GM12874 (cell line): ENCODE data around the gene PPP2R2D.

Experiments used
- TF ChIP-seq, protein P1 (sequence below): IDR thresholded peaks from 2 replicates; pipeline ENCODE4 v1.5.1; 2011; ENCODE audit warnings: low read depth, mild to moderate bottlenecking, control low read depth, low read length, moderate library complexity; ENCODE audit not compliant: insufficient read depth

The PPP2R2D gene

DNA sequence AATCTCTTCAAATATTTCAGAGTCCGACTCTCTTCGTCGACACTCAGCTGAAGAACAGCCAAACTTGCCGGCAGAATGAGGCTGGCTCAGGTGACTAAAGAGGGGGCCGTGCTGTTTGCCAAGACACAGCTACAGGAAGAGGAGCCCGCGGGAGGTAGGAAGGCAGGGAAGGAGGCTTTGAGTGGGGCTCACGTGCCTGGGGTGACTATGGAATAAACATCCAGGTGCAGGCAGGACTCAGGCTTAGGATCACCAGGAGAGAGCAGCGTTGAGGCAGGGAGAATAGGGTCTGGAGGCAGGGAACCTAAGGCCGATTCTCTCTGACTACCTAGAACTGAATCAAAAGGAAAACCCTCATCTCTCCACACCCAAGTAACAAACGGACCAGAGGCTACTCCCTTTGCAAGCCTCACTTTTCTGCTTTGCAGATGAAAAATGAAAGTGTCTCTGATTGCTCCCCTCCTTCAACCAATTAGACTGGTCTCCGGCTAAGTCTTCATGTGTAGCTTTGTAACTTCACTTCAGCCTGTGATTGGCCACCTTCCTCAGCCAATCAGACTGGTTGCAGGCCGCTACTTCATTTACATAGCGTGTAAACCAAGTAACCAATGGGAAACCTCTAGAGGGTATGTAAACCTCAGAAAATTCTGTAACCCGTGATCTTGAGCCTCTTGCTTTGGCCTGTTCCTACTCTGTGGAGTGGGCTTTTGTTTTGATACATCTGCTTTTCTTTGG is 100.6 kb downstream of the PPP2R2D start:
- TF ChIP-seq, protein P1, sequence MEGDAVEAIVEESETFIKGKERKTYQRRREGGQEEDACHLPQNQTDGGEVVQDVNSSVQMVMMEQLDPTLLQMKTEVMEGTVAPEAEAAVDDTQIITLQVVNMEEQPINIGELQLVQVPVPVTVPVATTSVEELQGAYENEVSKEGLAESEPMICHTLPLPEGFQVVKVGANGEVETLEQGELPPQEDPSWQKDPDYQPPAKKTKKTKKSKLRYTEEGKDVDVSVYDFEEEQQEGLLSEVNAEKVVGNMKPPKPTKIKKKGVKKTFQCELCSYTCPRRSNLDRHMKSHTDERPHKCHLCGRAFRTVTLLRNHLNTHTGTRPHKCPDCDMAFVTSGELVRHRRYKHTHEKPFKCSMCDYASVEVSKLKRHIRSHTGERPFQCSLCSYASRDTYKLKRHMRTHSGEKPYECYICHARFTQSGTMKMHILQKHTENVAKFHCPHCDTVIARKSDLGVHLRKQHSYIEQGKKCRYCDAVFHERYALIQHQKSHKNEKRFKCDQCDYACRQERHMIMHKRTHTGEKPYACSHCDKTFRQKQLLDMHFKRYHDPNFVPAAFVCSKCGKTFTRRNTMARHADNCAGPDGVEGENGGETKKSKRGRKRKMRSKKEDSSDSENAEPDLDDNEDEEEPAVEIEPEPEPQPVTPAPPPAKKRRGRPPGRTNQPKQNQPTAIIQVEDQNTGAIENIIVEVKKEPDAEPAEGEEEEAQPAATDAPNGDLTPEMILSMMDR = no peak

DNA sequence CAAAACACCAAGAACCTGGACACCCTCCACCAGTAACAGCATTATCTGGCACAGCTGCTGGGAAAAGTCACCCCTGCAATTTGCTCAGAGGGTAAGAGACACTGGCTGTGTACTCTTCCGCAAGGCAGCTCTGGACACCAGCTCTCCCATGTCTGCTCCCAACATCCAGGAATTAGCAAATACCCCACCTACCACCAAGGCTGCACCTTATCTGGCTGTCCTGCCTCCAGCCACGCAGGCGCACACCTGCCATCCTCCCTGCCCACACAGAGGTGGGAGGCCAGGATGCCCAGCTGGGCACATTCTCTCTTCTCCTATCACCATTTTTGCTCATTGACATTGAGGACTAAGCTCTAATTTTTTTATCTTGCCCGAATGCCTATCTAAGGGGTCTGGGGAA is 101.2 kb downstream of the PPP2R2D start:
- TF ChIP-seq, protein P1 = no peak

DNA sequence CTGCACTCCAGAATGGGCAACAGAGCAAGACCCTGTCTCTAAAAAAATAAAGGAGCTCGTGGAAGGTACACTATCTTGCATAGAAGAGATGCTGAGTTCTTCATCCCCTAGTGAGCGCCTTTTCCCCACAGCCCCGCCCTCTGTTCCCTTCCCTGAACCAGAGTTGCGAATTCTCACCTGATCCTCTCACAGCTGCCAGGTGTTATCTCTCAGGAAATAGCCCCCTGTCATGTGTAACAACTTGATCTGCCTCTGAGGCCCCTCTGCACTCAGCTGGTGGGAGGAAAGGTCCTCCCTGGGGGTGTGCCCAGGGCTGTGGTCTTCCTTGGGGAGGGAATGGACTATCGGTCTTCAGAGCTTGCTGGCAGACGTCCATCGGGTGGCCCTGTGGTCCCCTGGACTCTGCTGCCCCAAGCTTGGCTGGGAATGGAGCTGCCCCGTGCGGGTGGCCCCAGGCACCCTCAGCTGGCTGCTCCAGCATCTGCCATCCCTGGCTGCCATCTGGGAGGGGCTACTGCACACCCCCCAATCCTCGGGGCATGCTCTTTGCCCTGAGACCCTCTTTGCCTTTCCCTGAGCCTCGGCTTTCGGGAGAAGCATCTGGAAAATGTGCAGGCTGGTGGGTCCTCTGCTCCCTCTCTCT is 102.6 kb downstream of the PPP2R2D start:
- TF ChIP-seq, protein P1 = no peak

DNA sequence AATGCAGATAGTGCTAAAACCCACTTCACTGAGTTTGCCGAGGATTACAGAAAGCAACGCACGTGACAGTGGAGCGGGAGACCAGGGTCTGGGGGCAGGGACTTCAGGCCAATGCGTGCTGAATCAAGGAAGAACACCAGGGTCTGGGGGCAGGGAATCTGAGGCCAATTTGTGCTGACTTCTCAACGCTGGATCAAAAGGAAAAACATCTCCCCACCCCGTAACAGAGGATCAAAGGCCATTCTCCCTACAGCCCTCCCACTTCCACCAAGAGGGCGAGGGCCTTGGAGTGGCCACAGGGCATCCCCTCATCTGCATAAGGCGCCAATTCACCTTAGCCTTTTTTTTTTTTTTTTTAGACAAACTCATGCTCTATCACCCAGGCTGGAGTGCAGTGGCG is 103.2 kb downstream of the PPP2R2D start:
- TF ChIP-seq, protein P1 = no peak

DNA sequence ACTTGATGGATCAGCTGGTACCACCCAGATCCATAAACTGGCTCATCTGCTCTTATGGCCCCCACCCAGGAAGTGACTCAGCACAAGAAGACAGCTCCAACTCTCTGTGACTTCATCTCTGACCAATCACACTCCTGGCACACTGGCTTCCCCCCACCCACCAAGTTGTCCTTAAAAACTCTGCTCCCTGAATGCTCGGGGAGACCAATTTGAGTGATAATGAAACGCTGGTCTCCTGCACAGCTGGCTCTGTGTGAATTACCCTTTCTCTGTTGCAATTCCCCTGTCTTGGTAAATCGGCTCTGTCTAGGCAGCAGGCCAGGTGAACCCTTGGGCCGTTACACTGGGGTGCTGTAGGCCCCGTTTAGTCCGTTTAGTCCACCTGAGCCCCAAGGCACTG is 104.3 kb downstream of the PPP2R2D start:
- TF ChIP-seq, protein P1 = no peak

DNA sequence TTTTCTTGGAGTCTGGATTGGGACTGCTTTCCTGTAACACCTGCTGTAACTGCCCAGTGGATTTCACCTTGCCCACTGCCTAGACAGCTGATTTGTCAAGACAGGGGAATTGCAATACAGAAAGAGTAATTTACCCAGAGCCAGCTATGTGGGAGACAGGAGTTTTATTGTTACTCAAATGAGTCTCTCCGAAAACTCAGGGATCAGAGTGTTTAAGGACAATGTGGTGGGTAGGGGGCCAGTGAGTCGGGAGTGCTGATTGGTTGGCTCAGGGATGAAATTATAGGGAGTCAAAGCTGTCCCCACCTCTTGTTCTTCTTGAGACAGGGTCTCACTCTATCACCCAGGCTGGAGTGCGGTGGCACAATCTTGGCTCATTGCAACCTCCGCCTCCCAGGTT is 106.2 kb downstream of the PPP2R2D start:
- TF ChIP-seq, protein P1 = no peak

DNA sequence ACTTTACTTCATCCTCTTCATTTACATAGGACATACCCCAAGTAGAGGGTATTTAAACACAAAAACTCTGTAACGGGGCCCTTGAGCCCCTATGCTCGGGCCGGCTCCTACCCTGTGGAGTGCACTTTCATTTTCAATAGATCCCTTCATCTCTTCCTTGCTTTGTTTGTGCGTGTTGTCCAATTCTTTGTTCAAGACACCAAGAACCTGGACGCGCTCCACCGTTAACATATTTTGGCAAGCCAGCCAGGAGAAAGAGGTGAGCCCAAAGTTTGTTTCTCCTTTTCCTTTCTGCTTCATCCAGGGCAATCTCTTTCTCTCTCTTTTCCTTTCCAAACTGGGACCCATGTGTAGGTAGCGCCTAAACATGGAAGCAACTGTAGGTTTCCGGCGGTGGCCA is 106.9 kb downstream of the PPP2R2D start:
- TF ChIP-seq, protein P1 = no peak
